ENCODE data around the gene AADACL4. TPM values are rescaled to one million over a fixed set of nuclear protein-coding genes. Genes with fewer than 3 reads are reported as not detected.

Gene AADACL4
- total and polyA plus RNA-seq, 10 of the 15 experiments (the other 5 are each of a cell fraction or from before 2014, with no cell fraction given): not detected

GRCh38 chr1:12678820-12679219, 34.9 kb downstream of the AADACL4 start (continued):
- TF ChIP-seq ZZZ3 (IDR thresholded peaks at IDR 0.05; ENCODE audit: control insufficient read depth, insufficient read length, low read depth): no peak
- no peak for TF ChIP-seq POLR2AphosphoS5 (IDR thresholded peaks at IDR 0.05; ENCODE audit: low read length)
- TF ChIP-seq CHD1 (IDR thresholded peaks at IDR 0.05; ENCODE audit: low read depth, low read length): no peak

- intact Hi-C loops (cut with micrococcal nuclease; ENCODE audit: unreplicated experiment) (no loop called here), in situ Hi-C loops (cut with MboI) (no loop called here)
- DNase-seq (ENCODE audit: low read depth, low spot score): no peak
- ChIA-PET POLR2A (no interaction called here), RAD21 (ENCODE audit: unreplicated experiment) (no interaction called here), SMC1A (ENCODE audit: uncharacterized antibody, unreplicated experiment) (no interaction called here), CTCF (no interaction called here)
- no peak overlapping the region for H3K9ac ChIP-seq (ENCODE audit: control insufficient read depth, insufficient read depth, low read length)
- H3K4me1 ChIP-seq (ENCODE audit: control insufficient read depth, insufficient read depth, low read length): no peaks in the 10 kb centered on the region
- H3K27ac ChIP-seq (ENCODE audit: control insufficient read depth, insufficient read depth): no peak overlapping the region
- ATAC-seq: no peak
- no peaks in the 10 kb centered on the region for H4K20me1 ChIP-seq (ENCODE audit: control insufficient read depth, insufficient read depth)
- BruUV-seq (replicated peaks): no TSS peak
- no peaks in the 10 kb centered on the region; a peak in 1 of 4 replicates for H3K27me3 ChIP-seq (replicated peaks in 1 of 2; ENCODE audit: control insufficient read depth in 2 of 2, insufficient read depth in 2 of 2, low read length in 1 of 2)
- no peaks in the 10 kb centered on the region for H3K79me2 ChIP-seq (ENCODE audit: control insufficient read depth, insufficient read depth, low read length)
- H3K4me2 ChIP-seq (ENCODE audit: control insufficient read depth, insufficient read depth): no peak overlapping the region
- WGBS (ENCODE audit: insufficient coverage, insufficient replicate concordance, low lambda C conversion rate, missing lambda C conversion rate): 6% methylated on average over 2 of the region's 2 CpGs
- TF ChIP-seq MEF2A (IDR thresholded peaks at IDR 0.05; ENCODE audit: insufficient read depth, low read depth, low read length) (no peak), POLR2AphosphoS2 (IDR thresholded peaks at IDR 0.05; ENCODE audit: low read depth, low read length) (no peak), FOS (IDR thresholded peaks at IDR 0.05; ENCODE audit: borderline replicate concordance, extremely low read depth, insufficient read length) (no peak), ZSCAN29 (IDR thresholded peaks at IDR 0.05) (no peak), HDAC6 (IDR thresholded peaks at IDR 0.05; ENCODE audit: unreplicated experiment) (no peak), E2F4 (IDR thresholded peaks at IDR 0.05; ENCODE audit: low read depth, low read length) (no peak), SP1 (IDR thresholded peaks at IDR 0.05; ENCODE audit: low read depth, low read length) (no peak), EP300 (IDR thresholded peaks at IDR 0.05; ENCODE audit: borderline replicate concordance in 1 of 2, control insufficient read depth in 1 of 2, low read depth in 2 of 2, low read length in 2 of 2) (no peak), JUNB (IDR thresholded peaks at IDR 0.05) (no peak), PAX5 (IDR thresholded peaks at IDR 0.05; ENCODE audit: borderline replicate concordance, low read depth, low read length) (no peak), ELK1 (IDR thresholded peaks at IDR 0.05; ENCODE audit: low read depth, low read length) (no peak), KLF5 (IDR thresholded peaks at IDR 0.05; ENCODE audit: partially characterized antibody) (no peak), SMARCA5 (IDR thresholded peaks at IDR 0.05) (no peak), ZNF687 (IDR thresholded peaks at IDR 0.05) (no peak), ZZZ3 (IDR thresholded peaks at IDR 0.05; ENCODE audit: control insufficient read depth, insufficient read length, low read depth) (no peak)
- FAIRE-seq: no peak
- H2AFZ ChIP-seq (ENCODE audit: control insufficient read depth, low read depth, low read length): no peak overlapping the region
- no peaks in the 10 kb centered on the region for H3K36me3 ChIP-seq (ENCODE audit: control insufficient read depth in 2 of 2, insufficient read depth in 2 of 2, low read length in 1 of 2)
- H3K4me3 ChIP-seq: no peak overlapping the region
- H3K9me3 ChIP-seq (replicated peaks; ENCODE audit: control insufficient read depth, insufficient read depth, low read length): no peaks in the 10 kb centered on the region; the same call in 2 of the 3 replicates
Measured at GRCh38 chr1:12690156-12690555, 46.3 kb downstream of the AADACL4 start.

Measured in GM12878 (cell line).